GM19467 (cell line): ENCODE data around the gene LAMA5.

ENCODE experiments used
- ATAC-seq: cut with Tn5 transposase; IDR thresholded peaks from one replicate; pipeline ENCODE4 v1.9.1; 2021; ENCODE audit warnings: mild to moderate bottlenecking, moderate library complexity; ENCODE audit not compliant: unreplicated experiment

LAMA5 gene

GRCh38 chr20:62370807-62371587, 3.9 kb upstream of the LAMA5 start:
- no peak for ATAC-seq

GRCh38 chr20:62370115-62370806, 3.1 kb upstream of the LAMA5 start:
- ATAC-seq, result no peak

- no peak for ATAC-seq
Observed at GRCh38 chr20:62369815-62370114, 2.7 kb upstream of the LAMA5 start.

- no peak for ATAC-seq
Observed at GRCh38 chr20:62368976-62369814, 2.1 kb upstream of the LAMA5 start.

GRCh38 chr20:62368392-62368975, 1.4 kb upstream of the LAMA5 start:
- ATAC-seq, result no peak

GRCh38 chr20:62367633-62368391, 700 bp upstream of the LAMA5 start:
- no peak for ATAC-seq

- ATAC-seq, result no peak
Observed at GRCh38 chr20:62366370-62367135, 559 bp downstream of the LAMA5 start.

GRCh38 chr20:62365814-62366369, 1.2 kb downstream of the LAMA5 start:
- no peak for ATAC-seq

- ATAC-seq, result no peak
Observed at GRCh38 chr20:62364911-62365736, 2.0 kb downstream of the LAMA5 start.

- ATAC-seq, result no peak
Observed at GRCh38 chr20:62363920-62364851, 2.9 kb downstream of the LAMA5 start.

GRCh38 chr20:62362991-62363919, 3.9 kb downstream of the LAMA5 start:
- no peak for ATAC-seq

- no peak for ATAC-seq
Observed at GRCh38 chr20:62362590-62362940, 4.5 kb downstream of the LAMA5 start.

- no peak for ATAC-seq
Observed at GRCh38 chr20:62361799-62362589, 5.1 kb downstream of the LAMA5 start.

GRCh38 chr20:62360854-62361798, 6.0 kb downstream of the LAMA5 start:
- no peak for ATAC-seq
